Neutrophil (primary cell): ENCODE measurements around the gene NDUFAB1.

Experiments used
- H3K27ac ChIP-seq: fragments of 200-600 bp; sonication (generic); 2 replicates; pipeline ENCODE4 v1.5.1; 2016; ENCODE audit warnings: mild to moderate bottlenecking, moderate library complexity
- H3K27me3 ChIP-seq: fragments of 200-600 bp; sonication (generic); 2 replicates; pipeline ENCODE4 v1.6.0; 2016; ENCODE audit warnings: mild to moderate bottlenecking
- H3K36me3 ChIP-seq: fragments of 200-600 bp; sonication (generic); 2 replicates; pipeline ENCODE4 v1.5.1; 2017
- H3K4me1 ChIP-seq, 2 experiments: fragments of 200-600 bp in 1 of 2; sonication (generic) in 1 of 2; 1 replicate in 1 of 2; 2 replicates in 1 of 2; pipeline versions ENCODE4 v1.5.1 to v1.6.1; 2013 to 2016; ENCODE audit warnings: low read depth in 1 of 2, low read length in 1 of 2, mild to moderate bottlenecking in 1 of 2, moderate library complexity in 1 of 2; ENCODE audit not compliant: control insufficient read depth in 1 of 2, insufficient read depth in 1 of 2
- H3K4me3 ChIP-seq, 2 experiments: fragments of 200-600 bp in 1 of 2; sonication (generic) in 1 of 2; 1 replicate in 1 of 2; 2 replicates in 1 of 2; pipeline ENCODE4 v1.5.1; 2013 to 2016; ENCODE audit warnings: low read depth in 1 of 2, low read length in 1 of 2, mild to moderate bottlenecking in 1 of 2, moderate library complexity in 1 of 2
- H3K9me3 ChIP-seq: fragments of 200-600 bp; sonication (generic); 2 replicates; pipeline ENCODE4 v1.5.1; 2016
- TF ChIP-seq, protein P1 (sequence below): fragments of 200-600 bp; sonication (generic); IDR thresholded peaks from 2 replicates; pipeline ENCODE4 v1.5.1; 2016; ENCODE audit warnings: antibody characterized with exemption

The NDUFAB1 gene

GRCh38 chr16:23595951-23596720, at the start of gene NDUFAB1:
TSS of gene NDUFAB1 (minus strand) at chr16:23596316. CDS start at chr16:23596290, 26 bp downstream.
- peak within 1 kb of the TSS; percentile 68 to 87 for H3K4me3 ChIP-seq
- TF ChIP-seq, protein P1, sequence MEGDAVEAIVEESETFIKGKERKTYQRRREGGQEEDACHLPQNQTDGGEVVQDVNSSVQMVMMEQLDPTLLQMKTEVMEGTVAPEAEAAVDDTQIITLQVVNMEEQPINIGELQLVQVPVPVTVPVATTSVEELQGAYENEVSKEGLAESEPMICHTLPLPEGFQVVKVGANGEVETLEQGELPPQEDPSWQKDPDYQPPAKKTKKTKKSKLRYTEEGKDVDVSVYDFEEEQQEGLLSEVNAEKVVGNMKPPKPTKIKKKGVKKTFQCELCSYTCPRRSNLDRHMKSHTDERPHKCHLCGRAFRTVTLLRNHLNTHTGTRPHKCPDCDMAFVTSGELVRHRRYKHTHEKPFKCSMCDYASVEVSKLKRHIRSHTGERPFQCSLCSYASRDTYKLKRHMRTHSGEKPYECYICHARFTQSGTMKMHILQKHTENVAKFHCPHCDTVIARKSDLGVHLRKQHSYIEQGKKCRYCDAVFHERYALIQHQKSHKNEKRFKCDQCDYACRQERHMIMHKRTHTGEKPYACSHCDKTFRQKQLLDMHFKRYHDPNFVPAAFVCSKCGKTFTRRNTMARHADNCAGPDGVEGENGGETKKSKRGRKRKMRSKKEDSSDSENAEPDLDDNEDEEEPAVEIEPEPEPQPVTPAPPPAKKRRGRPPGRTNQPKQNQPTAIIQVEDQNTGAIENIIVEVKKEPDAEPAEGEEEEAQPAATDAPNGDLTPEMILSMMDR, result peak; percentile 99
- H3K4me1 ChIP-seq, result peaks cover 11 to 13% of the 10 kb centered on the region in 2 experiments
- no peaks in the 10 kb centered on the region for H3K9me3 ChIP-seq
- H3K36me3 ChIP-seq, result peaks cover 10% of the 10 kb centered on the region
- H3K27me3 ChIP-seq, result no peaks in the 10 kb centered on the region
- H3K27ac ChIP-seq, result peak within 1 kb of the TSS; percentile 58

DNA sequence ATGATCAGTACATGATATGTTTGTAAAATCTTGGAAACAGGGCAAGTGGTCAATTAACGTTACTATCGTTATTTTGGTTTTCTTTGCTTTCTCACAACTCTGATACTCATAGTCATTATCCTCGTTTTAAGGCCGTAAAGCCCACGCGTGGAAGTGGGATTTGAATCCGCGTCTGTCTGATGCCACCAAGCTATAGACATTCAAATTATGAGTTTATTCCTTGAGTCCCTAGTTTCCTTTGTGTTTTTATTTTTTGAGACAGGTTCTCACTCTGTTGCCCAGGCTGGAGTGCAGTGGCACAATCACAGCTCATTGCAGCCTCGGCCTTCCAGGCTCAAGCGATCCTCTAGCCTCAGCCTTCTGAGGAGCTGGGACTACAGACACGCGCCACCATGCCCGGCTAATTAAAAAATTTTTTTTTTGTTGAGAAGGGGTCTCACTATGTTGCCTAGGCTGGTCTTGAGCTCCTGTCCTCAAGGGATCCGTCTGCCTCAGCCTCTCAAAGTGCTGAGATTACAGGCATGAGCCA, 46.2 kb upstream of the NDUFAB1 start:
- Histone ChIP-seq H3K4me3 (peak overlapping the region; percentile 87 to 96), H3K4me1 (peaks cover 34 to 38% of the 10 kb centered on the region in 2 experiments), H3K27me3 (no peaks in the 10 kb centered on the region), H3K27ac (peak overlapping the region; percentile 89), H3K9me3 (no peaks in the 10 kb centered on the region), H3K36me3 (peaks cover 24% of the 10 kb centered on the region)
- TF ChIP-seq, protein P1, result no peak

- H3K36me3 ChIP-seq, result peaks cover 24% of the 10 kb centered on the region
- no peaks in the 10 kb centered on the region for H3K9me3 ChIP-seq
Measured at GRCh38 chr16:23640931-23641765, 45.0 kb upstream of the NDUFAB1 start, which contains the start of the genes DCTN5 and PALB2. TSS of gene DCTN5 (plus strand) at chr16:23641466. CDS start at chr16:23641543, 77 bp downstream. TSS of gene PALB2 (minus strand) at chr16:23641310. CDS start at chr16:23641157, 153 bp downstream.

GRCh38 chr16:23640615-23640930, 44.5 kb upstream of the NDUFAB1 start:
- no peaks in the 10 kb centered on the region for H3K9me3 ChIP-seq
- H3K27me3 ChIP-seq, result no peaks in the 10 kb centered on the region
- H3K4me1 ChIP-seq, result peaks cover 25% of the 10 kb centered on the region in 2 experiments
- peaks cover 26% of the 10 kb centered on the region for H3K36me3 ChIP-seq
- TF ChIP-seq, protein P1, result no peak
- H3K4me3 ChIP-seq, result peak overlapping the region; percentile 87 to 96
- H3K27ac ChIP-seq, result peak overlapping the region; percentile 89

More at GRCh38 chr16:23640931-23641765, 45.0 kb upstream of the NDUFAB1 start, which contains the start of the genes DCTN5 and PALB2:
- Histone ChIP-seq H3K4me3 (peak within 1 kb of the TSS; percentile 87 to 96), H3K27me3 (no peaks in the 10 kb centered on the region), H3K27ac (peak within 1 kb of the TSS; percentile 89), H3K4me1 (peaks cover 25 to 26% of the 10 kb centered on the region in 2 experiments)
- TF ChIP-seq, protein P1, result peak; percentile 33

GRCh38 chr16:23635958-23636357, 39.8 kb upstream of the NDUFAB1 start:
- Histone ChIP-seq H3K27ac (no peak overlapping the region), H3K4me3 (no peak overlapping the region), H3K9me3 (no peaks in the 10 kb centered on the region), H3K36me3 (peaks cover 10% of the 10 kb centered on the region), H3K4me1 (peaks cover 9 to 10% of the 10 kb centered on the region in 2 experiments), H3K27me3 (no peaks in the 10 kb centered on the region)
- TF ChIP-seq, protein P1, result no peak
